ENCODE data around the gene IZUMO1R.
"Not testable (repeated sequence)": the region's sequence is repeated elsewhere in the genome, so short reads cannot be mapped to it uniquely, and the experiment has no call there.

The IZUMO1R gene

DNA sequence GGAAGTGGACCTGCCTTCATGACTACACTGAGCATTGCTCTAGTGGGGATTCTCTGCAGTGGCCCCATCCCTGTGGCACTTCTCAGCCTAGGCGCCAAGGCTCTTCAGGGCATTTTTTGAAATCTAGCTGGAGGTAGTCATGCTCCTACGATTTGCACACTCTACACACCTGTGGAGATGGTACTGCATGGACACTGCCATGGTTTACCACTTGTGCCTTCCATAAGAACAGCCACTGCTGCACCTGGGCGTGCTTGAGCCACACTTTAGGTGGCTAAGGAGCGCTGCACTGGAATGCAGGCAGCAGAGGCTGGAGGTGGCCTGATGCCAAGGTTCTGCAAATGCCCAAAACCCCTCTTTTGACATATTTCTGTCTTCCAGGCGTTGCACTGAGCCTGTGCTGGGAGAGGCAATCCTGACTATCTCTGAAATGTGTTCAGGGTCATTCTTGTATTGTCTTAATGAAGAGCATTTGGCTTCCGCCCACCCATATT lies 24.3 kb downstream of the IZUMO1R start:
- no peak for DNase-seq

DNA sequence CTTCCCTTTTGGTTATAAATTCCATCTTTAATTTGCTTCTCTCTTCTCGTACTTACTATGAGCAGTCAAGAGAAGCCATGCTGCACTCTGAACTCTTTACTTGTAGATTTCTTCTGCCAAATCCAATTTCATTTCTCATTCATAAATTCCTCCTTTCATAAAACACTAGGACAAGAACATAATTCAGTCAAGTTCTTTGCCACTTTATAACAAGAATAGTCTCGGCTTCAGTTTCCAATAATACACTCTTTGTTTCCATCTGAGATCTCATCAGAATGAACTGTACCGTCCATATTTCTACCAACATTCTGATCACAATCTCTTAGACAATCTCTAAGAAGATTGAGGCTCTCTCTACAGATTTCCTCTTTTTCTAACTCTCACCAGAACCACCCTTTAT lies 25.1 kb downstream of the IZUMO1R start:
- no peak for DNase-seq

DNA sequence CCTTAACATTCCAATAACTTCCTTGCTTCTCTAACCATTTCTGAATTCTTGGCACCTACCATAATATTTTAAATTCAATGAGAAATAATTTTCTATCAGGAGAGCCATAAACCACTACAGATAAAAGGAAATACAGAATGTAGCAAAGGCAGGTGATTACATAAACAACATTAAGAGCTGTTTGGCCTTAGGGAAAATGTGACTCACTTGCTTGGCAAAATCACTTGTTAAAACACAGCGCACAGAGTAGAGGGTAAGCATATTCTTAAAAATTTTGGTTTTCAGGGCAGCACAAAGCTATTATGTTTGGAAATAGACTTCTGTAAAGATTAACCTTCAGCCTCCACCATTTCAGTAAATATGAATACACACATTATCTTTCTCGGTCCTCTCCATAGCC lies 26.4 kb downstream of the IZUMO1R start:
- no peak for DNase-seq

DNA sequence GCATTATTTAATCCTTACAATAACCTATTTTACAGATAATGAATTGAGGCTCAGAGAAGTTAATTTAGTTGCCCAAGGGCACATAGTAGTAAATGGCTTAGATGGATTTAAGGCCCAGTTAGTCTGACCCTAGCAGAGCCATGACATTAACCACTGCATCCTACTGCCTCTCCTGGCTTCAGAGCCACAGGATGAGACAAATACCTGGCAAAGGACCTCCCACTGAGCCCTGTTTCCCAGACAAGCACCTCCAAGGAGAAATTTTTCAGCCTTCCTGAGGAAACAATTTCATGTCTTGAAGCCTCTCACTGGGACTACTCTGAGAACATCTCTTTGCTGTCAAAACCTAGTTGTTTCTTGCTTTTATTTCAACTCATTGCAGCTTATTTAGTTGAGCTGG lies 28.4 kb downstream of the IZUMO1R start:
- no peak for DNase-seq

DNA sequence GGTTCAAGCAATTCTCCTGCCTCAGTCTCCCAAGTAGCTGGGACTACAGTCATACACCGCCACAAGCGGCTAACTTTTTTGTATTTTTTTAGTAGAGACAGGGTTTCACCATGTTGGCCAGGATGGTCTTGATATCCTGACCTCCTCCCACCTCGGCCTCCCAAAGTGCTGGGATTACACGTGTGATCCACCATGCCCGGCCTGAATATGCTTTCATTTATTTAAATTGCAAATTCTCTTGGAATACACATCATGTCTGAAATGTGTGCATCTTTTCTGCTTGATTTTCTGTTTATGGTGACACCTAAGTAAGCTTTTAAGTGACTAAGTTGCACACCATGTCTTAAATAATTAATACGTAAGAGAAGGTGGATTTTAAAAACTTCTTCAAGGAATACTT lies 31.7 kb downstream of the IZUMO1R start:
- DNase-seq = no peak

DNA sequence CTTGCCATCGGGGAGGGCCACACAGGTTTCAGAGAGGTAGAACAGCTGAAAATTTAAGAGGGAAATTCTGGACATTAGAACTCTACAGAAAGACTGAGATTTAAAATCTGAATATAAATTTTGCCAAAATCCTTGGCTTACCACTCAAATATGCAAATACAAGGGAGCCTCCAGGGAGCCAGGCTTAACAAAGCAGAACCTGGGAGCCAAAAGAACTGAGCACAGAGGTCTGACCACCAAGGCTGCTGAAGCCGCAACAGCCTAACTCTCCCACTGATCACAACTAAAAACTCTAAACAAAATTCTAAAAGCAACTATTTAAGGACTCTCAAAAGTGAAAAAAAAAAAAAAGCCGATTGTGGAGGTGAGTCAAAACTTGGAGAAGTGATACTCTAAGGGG lies 34.3 kb downstream of the IZUMO1R start:
- DNase-seq = no peak

DNA sequence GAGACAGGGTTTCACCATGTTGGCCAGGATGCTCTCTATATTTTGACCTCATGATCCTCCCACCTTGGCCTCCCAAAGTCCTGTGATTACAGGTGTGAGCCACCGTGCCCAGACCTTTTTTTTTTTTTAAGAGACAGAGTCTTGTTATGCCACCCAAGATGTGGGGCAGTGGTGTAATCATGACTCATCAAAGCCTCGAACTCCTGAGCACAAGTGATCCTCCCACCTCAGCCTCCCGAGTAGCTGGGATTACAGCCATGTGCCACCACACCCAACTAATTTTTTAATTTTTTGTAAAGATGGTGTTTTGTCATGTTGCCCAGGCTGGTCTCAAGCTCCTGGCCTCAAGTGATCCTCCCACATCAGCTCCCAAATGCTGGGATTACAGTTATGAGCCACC lies 37.9 kb downstream of the IZUMO1R start:
- no peak for DNase-seq

DNA sequence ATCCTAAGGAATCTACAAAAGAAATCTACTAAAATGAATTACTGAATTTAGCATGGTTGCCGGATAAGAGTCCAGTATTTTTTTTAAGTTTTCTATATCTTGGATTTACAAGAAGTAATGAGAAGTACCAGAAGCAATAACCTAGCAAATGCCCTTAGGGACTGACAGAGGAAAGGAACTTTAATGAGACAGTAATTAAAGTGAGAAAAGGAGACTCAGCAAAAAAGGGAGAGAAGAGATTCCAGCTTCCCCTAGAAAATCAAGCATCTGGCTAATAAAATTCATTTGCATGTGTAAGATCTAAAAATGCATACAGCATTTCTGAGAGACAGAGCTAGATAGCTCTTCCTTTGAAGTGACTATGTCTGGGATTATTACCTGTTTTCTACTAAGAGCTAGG lies 39.1 kb downstream of the IZUMO1R start:
- no peak for DNase-seq

DNA sequence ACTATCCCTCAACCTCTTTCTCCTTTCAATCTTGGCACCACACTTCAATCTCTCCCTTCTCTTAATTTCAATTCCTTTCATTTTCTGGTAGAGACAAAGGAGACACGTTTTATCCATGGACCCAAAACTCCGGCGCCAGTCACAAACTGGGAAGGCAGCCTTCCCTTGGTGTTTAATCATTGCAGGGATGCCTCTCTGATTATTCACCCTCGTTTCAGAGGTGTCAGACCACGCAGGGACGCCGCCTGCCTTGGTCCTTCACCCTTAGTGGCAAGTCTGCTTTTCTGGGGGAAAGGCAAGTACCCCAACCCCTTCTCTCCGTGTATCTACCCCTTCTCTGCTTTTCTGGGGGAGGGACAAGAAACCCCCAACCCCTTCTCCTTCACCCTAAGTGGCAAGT lies 41.9 kb downstream of the IZUMO1R start:
- DNase-seq = not testable (repeated sequence)

DNA sequence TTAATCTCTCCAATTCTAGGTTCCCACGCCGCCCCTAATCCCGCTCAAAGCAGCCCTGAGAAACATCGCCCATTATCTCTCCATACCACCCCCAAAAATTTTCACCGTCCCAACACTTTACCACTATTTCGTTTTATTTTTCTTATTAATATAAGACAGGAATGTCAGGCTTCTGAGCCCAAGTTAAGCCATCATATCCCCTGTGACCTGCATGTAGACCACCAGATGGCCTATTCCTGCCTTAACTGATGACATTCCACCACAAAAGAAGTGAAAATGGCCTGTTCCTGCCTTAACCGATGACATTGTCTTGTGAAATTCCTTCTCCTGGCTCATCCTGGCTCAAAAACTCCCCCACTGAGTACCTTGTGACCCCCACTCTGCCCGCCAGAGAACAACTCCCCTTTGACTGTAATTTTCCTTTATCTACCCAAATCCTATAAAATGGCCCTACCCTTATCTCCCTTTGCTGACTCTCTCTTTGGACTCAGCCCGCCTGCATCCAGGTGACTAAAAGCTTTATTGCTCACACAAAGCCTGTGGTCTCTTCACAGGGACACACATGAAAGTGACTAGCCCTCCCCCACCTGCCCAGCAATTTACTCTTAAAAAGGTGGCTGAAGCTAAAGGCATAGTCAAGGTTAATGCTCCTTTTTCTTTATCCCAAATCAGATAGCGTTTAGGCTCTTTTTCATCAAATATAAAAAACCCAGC lies 46.6 kb downstream of the IZUMO1R start:
- DNase-seq = not testable (repeated sequence)
